Adipose tissue (tissue), 3 donors: ENCODE results near the gene DUSP22. TPM values are rescaled to one million over a fixed set of nuclear protein-coding genes. Genes with fewer than 3 reads are reported as not detected.

ENCODE experiments used
- H3K27ac ChIP-seq: one replicate; pipeline ENCODE4 v1.5.1; 2013; ENCODE audit warnings: low read depth, low read length
- WGBS, 3 donors: extraction: QIAGEN DNeasy Blood & Tissue Kit; methylation state at CpG; one replicate each; pipeline ENCODE4 v1.1.7; 2013; 5-methylcytosine and 5-hydroxymethylcytosine counted together
- polyA plus RNA-seq, 3 donors: library from polyadenylated mRNA; stranded (reverse); fragments of 200-250 nt; gene quantifications; one replicate each; pipeline ENCODE4 v1.2.3, GENCODE V29; 2013
- donor health status: healthy with polysubstance abuse.
- donor health status: Bipolar disorder and iron deficiency.
- donor health status: healthy.

Gene DUSP22
- polyA plus RNA-seq, 3 donors: 38.5 to 58.3 (median 47.0) TPM

DNA sequence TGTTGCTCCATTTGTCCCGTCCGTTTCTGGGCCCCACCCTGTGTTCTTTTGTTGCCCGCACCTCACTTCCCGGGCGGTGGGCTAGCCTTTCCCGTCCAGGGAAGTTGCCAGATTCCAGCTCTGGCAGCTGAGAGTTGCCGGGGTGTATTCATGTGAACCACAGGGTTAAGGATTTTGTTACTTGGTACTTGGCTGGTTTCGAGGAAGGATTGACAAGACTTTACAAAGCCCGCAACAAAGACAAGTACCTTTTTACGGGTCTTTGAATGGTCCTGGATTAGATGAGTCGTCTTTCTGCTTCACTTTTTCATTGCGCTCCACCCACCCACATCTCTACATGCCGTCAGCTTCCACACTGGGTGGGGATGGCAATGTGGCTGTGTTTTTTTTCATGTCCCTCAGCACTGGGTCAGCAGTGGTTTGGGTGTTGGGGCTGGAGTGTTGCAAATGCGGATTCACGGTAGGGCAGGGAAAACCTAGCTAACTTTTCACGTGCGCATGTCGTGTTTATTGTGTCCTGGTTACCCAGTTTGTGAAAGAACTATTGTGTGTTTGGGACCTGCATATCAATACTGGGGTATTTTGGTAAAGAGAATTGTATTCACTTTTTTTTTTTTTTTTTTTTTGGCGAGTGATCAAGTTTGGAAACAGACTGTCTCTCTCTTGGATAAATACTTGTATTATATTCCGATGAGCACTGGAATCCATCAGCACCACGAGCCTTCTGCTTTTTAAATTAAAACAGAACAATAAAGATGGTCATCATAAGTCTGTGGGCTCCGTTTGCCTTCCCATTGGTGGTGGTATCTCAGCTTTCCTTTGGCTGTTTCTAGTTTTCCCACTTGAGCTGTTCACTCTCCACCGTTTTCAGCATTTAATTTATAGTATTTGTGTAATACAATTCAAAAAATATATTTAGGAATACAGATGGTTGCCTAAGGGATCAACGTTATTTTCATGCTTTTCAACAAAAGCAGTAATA is 1.2 kb downstream of the DUSP22 start:
- peak overlapping the region; percentile 74 for H3K27ac ChIP-seq
- 33 to 40% (median 37%) methylated on average over 24 of the region's 24 CpGs for WGBS, 3 donors

DNA sequence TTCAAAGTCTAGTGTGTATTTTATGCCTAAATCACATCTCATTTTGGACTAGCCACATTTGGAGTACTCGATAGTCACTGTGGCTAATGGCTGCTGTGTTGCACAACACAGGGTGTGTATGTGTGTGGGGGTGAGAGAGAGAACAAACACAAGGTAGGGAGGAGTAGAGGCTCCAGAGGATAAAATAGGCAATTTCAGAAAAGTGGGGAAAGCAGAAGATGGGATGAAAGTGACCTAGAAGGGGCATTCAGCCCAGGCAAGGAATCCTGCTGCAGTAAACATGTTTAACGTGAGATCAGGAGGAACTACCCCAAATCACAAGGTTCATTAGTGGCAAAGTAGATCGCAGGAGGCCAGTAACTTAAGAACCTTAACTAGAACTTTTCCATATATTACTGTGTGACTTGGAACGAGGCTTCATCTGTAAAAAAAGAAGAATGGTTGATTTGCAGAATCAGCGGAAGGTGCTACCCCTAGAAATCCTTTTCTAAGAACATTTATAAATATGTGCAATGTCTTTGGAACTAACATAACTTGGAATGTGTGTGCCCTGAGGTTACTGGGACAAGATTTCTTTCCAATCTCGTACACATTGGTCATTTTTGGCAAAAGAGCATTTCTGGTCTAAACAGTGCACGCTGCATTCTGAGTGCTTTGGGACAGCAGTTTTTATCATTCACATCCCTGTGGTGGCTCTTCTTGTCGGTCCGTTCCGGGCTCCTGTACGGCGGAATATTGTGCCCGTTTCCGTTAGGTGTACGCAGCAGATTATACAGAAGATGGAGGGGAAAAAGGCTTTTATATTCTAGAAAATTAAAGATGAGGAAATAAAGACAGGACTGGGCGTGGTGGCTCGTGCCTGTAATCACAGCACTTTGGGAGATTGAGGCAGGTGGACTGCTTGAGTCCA is 2.6 kb downstream of the DUSP22 start:
- no peak overlapping the region for H3K27ac ChIP-seq
- 78 to 87% (median 80%) methylated on average over 17 of the region's 17 CpGs for WGBS, 3 donors

DNA sequence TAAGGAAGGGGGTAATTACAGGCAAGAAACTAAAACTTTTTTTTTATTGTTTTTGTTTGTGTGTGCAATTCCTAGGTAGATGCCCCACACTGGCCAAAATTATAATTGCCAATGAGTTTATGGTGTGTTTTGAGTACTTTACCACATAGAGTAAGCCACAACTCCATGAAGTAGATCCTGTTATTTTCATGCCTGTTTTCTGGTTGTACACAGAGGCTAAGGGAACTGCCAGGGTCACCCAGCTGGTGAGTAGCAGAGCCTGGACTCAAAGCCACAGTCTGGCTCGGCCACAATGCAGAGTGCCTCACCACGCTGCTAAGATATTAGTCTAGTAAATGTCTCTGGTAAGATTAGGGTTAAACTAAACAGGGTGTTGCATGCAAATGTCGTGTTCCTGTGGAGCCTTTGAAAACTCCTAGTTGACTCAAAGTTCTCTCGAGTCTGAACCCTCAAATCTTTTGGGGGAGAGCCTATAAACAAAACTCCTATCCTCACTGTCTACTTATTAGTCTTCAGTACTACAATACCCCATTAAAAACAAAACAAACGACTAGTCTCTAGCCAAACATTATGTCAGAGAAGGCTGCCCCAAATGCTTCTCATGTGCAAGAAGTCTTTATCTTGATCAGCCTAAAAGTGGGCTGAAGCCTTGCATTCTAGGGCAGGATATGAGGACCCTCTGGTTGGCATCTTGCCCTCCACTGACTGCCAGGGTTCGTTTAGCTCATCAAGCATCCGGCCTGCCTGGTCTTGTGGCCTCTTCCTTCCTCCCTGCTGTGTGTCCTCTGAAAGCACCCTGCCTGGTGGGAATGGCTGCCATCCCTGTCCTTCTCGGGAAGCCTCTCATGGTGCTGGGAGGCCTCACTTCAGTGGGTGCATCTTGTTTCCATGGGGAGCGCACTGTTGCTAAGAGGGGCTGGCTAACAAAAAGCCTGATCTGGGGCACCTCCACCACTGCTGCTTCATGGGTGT is 4.2 kb downstream of the DUSP22 start:
- WGBS, 3 donors: 34 to 43% (median 41%) methylated on average over 9 of the region's 9 CpGs
- H3K27ac ChIP-seq: no peak overlapping the region

DNA sequence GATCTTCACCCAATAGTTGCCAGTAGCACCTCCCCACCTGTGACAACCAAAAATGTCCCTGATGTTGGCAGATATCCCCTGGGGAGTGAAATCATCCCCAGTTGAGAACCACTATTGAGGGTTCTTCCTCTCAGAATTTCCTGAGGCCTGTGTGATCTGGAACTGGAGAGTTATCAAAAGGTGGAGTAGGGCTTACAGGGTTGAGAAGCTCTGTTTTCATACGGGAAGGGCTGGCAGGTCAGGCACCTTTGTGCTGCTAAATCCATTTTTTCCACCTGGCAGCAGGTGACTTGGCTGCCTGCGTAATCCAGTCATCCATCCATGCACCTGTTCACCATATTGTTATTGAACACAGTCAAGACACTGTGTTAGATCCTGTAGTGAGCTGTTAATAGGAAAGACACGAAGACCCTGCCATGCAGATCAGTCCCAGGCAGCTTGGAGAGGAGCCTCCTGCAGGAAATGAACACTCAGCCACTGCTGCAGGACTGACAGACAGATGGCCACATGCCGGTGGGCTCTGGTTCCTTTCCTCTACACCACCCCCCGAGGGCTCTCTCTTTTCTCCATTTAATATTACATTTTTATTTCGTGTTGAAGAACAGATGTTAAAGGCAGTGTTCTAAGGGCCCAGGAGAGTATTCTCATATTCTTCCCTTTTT is 5.4 kb downstream of the DUSP22 start:
- no peak overlapping the region for H3K27ac ChIP-seq
- WGBS, 3 donors: 48 to 49% (median 49%) methylated on average over 6 of the region's 6 CpGs

DNA sequence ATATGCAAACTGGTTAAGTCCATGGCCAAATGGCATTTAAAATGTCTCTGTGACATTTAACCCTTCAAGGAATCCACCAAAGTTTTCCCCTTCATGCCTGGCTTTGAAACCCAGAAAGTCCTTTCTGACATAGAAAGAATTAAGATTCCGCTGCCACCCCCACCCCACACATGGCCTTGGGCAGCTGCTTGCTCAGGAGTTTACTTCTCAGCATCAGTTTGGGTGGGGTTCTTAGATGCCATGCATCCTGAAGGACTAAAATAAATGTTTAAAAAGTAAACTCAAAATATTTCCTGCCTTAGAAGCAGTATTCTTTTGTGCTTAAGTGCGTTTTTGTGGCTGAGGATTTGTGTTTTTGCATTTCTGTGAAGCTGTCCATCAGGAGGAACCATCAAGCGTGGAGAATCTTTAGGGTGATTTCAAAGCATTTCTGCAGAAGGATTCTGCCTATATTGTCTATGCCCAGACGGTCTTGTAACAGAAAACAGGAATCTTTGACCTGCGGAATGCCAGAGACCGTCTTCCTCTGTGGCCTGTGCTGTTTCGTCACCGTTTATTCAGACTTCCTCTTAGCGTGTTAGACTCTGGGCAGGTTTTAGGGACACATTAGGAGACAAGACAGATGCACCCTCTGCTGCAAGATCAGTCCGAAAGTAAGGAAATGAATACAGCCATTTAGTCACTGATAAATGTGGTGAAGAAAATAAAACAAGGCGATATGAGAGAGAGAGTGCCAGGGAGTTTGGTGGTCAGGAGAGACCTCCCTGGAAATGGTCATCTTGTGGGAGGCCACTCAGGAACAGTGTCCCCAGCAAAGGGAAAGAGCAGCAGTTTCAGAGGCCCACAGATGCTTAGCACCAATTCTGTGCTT is 6.2 kb downstream of the DUSP22 start:
- 50 to 52% (median 50%) methylated on average over 11 of the region's 11 CpGs for WGBS, 3 donors
- no peak overlapping the region for H3K27ac ChIP-seq

DNA sequence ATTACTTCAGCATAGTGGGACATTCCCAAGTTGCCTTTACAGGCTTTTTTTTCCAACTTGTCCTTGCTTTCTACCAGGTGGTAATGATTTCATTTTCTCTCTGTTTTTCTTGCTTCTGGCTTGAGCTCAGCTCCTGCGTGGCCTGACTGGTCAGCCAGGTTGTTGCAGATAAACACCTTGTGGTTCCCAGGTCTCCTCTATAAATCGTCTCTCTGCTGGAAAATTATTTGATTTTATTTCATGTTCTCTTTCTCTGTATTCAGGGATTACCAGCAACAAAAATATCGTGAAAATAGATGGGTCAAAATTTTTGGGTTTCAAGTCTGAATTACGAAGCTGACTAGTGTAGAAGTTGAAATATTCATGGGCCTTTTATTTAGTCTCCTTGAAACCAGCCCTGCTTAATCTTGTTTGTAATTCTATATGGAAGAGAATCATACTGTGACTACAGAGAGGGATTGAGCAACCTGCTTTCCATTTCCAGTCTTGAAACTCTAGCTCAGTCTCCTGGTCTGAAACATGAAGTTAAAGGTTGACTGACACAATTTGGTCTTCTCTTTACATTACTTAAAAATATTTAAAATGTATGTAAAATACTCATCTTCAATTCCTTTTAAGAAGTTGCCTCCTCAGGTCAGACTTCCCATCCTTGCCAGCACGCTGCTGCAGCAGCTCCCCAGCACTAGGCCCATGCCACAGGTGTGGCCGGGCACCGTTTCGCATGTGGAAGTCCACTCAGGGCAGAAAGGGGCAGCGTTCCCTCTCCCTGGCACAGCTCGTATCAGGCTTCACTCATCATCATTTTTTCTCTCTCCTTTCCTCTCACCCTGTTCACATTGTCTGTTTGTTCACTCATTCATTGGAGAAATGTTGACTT is 7.1 kb downstream of the DUSP22 start:
- no peak overlapping the region for H3K27ac ChIP-seq
- 53 to 72% (median 70%) methylated on average over 10 of the region's 10 CpGs for WGBS, 3 donors

DNA sequence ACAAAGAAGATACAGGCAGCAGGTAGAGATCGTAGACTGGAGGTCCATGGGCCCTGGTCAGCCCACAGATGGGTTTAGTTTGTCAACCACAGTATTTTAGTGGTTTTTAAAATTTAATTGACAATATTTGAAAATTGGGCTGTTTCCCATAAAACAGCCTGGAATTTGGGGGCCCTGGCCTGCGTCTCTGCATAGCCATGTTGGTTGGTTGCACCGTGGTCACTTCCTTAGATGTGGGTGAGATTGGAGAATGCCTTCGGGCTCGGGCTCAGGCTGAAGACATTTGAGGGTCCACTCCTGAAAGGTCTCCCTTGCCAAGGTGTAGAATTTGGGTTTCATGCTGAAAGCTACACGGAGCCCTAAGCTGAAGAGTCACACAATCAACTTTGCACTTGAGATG is 7.7 kb downstream of the DUSP22 start:
- H3K27ac ChIP-seq: no peak overlapping the region
- 81 to 90% (median 84%) methylated on average over 6 of the region's 6 CpGs for WGBS, 3 donors

DNA sequence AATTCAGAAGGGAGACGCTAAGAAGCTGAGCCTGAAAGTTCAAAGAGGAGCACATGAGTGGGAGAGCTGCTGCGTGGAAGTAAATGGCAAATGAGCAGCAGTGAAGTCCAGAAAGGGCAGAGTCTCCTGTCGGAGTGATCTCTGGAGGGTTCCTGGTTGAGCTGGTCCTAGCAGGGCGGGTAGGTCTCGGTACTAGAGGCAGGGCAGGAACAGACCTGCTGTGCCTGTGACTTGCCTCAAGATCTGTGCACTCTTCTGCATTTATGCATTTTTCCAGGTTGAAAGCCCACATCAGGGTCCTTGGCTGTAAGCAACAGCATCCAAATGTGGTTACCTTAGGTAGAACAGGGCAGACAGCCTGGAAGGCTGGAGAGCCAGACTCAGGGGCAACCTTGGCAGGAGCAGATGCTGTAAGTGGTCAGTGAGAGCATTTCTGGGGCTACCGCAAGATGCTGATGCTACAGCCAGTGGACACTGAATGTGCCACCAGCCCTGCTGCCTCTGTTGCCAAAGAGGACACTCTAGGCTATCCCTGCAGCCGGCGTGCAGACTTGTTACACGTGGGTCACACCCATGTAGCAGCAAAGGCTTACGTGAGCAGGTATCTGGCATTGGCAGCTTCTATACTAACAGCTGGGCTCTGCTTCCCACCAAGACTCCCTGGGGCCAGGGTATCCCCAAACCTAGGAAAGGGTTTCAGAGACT is 8.4 kb downstream of the DUSP22 start:
- 84 to 92% (median 92%) methylated on average over 10 of the region's 10 CpGs for WGBS, 3 donors
- H3K27ac ChIP-seq: no peak overlapping the region

DNA sequence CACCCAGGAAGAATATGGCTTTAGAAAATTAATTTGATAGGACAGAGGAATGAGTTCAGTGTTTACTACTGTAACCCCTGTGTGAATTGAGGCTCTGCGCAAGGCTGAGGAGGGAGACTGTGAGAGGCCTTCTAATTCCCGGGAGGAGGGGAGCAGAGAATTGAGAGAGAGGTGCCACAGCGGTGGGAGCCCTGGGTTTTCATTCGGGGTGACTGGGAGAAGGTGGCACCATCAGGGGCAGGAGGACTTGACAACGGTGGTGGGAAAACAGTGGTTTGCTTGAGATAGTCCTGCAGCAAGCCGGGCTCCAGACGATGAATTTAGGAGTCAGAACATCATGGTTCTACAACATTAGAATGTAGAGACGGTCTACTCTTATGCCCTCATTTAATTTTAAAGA is 9.2 kb downstream of the DUSP22 start:
- H3K27ac ChIP-seq: no peak overlapping the region
- WGBS, 3 donors: 88 to 91% (median 91%) methylated on average over 8 of the region's 8 CpGs

DNA sequence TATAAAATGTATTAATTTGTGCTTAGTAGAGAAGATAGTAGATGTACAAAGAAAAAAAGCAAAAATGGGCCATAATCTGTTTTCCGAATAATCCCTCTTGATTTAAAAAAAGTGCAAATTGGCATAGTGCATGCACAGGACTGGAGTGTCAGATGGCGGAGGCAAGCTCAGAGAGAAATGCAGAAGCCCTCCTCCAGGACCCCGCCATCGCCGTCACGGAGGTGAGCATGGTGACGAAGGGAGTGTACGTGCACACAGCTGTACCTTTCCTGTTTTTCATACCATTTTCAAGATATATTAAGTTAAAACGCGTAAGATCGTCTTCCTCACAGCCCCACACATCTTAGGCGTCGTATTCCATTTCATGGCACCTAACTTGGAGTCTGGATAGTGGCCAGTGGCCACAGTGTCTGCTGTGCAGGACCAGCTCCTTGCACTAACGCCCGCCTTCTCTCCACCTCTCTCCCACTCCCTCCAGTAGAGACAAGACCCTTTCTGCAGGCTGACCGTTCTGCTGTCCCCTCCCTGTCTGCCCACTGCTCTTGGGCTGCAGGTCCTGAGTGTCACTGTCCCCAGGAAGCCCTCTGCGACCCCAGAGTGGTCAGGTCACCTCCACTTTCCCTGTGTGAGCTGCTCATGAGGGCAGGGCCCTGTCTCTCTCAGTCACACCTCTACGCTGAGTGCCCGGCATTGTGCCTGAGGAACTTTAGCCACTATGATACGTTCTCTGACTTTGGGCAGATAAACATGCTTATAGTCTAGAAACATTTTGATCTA is 9.8 kb downstream of the DUSP22 start:
- no peak overlapping the region for H3K27ac ChIP-seq
- 87 to 93% (median 89%) methylated on average over 20 of the region's 20 CpGs for WGBS, 3 donors

DNA sequence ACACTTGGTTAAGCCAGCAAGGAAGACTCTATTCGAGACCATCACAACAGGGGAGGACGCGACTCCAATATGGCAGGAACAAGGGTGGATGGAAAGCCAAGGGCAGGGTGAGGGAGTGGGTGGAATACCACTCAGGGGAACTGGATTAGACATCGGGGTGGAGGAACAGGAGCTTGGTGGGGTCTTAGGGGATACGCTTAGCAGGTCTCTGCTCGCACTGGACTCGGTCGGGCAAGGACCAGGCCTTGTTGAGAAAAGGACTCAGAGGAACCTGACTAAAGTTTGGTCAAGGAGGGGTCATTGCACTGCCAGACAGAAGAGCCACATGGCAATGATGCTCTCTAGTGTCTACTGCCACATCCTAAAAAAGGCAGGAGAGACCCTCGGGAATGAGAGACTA is 10.5 kb downstream of the DUSP22 start:
- H3K27ac ChIP-seq: no peak overlapping the region
- 87 to 93% (median 92%) methylated on average over 9 of the region's 9 CpGs for WGBS, 3 donors

DNA sequence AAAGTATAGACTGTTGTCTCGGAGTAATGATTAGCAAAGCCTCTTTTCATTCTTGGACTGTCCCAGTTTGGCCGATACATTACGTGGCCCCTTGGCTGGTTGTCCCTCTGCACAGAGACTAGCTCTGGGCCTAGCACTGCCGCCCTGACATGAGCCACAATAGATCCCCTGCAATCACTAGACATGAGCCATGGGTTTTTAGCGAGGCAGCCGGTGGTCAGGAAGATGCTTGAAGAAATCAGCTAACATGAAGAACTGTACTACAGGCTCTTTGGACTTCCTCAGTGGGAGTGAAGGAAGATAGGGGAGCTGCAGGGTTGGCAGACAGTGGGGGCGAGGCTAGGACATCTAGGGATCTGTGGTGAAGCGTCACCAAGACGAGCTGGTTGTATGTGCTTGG is 11.0 kb downstream of the DUSP22 start:
- no peak overlapping the region for H3K27ac ChIP-seq
- 91 to 94% (median 93%) methylated on average over 9 of the region's 9 CpGs for whole genome bisulfite sequencing, 3 donors

DNA sequence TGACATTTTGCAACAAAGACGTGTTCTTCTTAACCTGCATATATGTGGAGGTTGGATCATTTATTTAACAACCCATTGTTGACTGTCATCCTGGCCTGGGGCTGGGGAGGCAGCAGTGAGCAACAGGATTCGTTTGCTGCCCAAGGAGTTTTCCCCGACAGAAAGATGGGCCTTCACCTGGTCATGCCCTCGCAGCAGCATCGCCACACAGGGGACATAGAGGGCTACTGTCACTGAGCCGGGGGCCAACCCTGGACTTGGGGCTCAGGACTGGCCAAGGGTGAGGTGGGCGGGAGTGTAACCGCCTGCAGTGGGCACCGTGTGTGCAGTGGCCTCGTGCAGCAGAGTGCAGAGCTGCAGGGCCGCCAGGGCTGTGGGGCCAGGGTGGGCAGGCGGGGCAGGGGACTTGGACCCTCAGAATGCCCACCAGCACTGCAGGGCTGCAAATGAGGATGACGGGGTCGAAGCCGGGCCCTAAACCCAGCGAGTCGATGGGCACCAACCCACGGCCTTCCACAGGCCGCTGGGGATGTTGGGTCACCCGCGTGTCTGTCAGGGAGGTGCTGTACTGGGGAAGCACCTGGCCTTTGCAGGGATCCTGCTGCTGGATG is 11.8 kb downstream of the DUSP22 start:
- 89 to 92% (median 90%) methylated on average over 21 of the region's 21 CpGs for WGBS, 3 donors
- no peak overlapping the region for H3K27ac ChIP-seq

DNA sequence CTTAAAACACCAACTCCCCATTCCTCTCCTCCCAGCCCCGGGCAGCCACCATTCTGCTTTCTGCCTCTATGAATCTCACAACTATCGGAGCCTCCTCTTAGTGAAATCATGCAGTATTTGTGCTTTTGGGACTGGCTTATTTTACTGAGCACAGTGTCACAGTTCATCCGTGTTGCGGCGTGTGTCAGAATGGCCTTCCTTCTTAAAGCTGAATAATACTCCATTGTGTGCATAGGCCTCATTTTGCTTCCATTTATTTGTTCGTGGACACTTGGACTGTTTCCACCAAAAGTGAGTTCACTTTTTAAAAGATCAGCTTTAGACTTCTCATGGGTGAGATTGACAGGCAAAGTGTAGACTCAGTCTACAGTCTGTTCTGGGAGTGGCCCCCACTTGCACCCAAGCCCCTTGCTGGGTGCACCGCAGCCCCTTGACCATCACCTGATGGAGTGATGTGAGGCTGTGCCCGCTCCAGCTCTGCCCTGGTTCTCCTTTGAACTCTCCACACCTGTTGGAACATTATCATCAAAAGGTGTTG is 12.6 kb downstream of the DUSP22 start:
- 73 to 83% (median 83%) methylated on average over 8 of the region's 8 CpGs for WGBS, 3 donors
- no peak overlapping the region for H3K27ac ChIP-seq
